Non-pigmented ciliary epithelial cell (primary cell): Measurements from ENCODE around the gene L3MBTL4.
"Not testable (repeated sequence)": the region's sequence is repeated elsewhere in the genome, so short reads cannot be mapped to it uniquely, and the experiment has no call there.

Experiments used
- DNase-seq: peaks from one replicate; pipeline ENCODE4 v3.0.0-alpha.2; 2010; ENCODE audit warnings: low read depth

Gene L3MBTL4

GRCh38 chr18:6406075-6406909 is 8.4 kb downstream of the L3MBTL4 start:
- no peak for DNase-seq

GRCh38 chr18:6405237-6406074 is 9.3 kb downstream of the L3MBTL4 start:
- DNase-seq, result no peak

- DNase-seq, result no peak
Measured at GRCh38 chr18:6404834-6405233, 9.9 kb downstream of the L3MBTL4 start.

- DNase-seq, result no peak
Measured at GRCh38 chr18:6401687-6402086, 13.0 kb downstream of the L3MBTL4 start.

- DNase-seq, result no peak
Measured at GRCh38 chr18:6399776-6400175, 14.9 kb downstream of the L3MBTL4 start.

- DNase-seq, result no peak
Measured at GRCh38 chr18:6397931-6398566, 16.7 kb downstream of the L3MBTL4 start.

- DNase-seq, result no peak
Measured at GRCh38 chr18:6396847-6397246, 17.9 kb downstream of the L3MBTL4 start.

- DNase-seq, result no peak
Measured at GRCh38 chr18:6396276-6396675, 18.4 kb downstream of the L3MBTL4 start.

GRCh38 chr18:6389005-6389404 is 25.7 kb downstream of the L3MBTL4 start:
- DNase-seq, result no peak

- DNase-seq, result no peak
Measured at GRCh38 chr18:6382963-6383362, 31.7 kb downstream of the L3MBTL4 start.

GRCh38 chr18:6377473-6377872 is 37.2 kb downstream of the L3MBTL4 start:
- not testable (repeated sequence) for DNase-seq

GRCh38 chr18:6376433-6377229 is 38.1 kb downstream of the L3MBTL4 start:
- DNase-seq, result no peak

GRCh38 chr18:6374935-6375529 is 39.7 kb downstream of the L3MBTL4 start:
- no peak for DNase-seq

- no peak for DNase-seq
Measured at GRCh38 chr18:6374340-6374739, 40.4 kb downstream of the L3MBTL4 start.

- no peak for DNase-seq
Measured at GRCh38 chr18:6373187-6373586, 41.5 kb downstream of the L3MBTL4 start.

GRCh38 chr18:6370886-6371635 is 43.6 kb downstream of the L3MBTL4 start:
- DNase-seq, result no peak

GRCh38 chr18:6370410-6370809 is 44.3 kb downstream of the L3MBTL4 start:
- no peak for DNase-seq

GRCh38 chr18:6368017-6368416 is 46.7 kb downstream of the L3MBTL4 start:
- no peak for DNase-seq

GRCh38 chr18:6367208-6367607 is 47.5 kb downstream of the L3MBTL4 start:
- DNase-seq, result no peak

GRCh38 chr18:6366776-6367175 is 47.9 kb downstream of the L3MBTL4 start:
- DNase-seq, result no peak

GRCh38 chr18:6365385-6365784 is 49.3 kb downstream of the L3MBTL4 start:
- no peak for DNase-seq
